ENCODE measurements around the gene LDLRAP1. TPM values are rescaled to one million over a fixed set of nuclear protein-coding genes. Genes with fewer than 3 reads are reported as not detected.
"Not testable (repeated sequence)": the region's sequence is repeated elsewhere in the genome, so short reads cannot be mapped to it uniquely, and the experiment has no call there.

Gene LDLRAP1
- total and polyA plus RNA-seq, 7 donors: 9.1 to 35.8 (median 17.4) TPM

GRCh38 chr1:25583519-25584370 lies 40.3 kb downstream of the LDLRAP1 start:
- no peaks in the 10 kb centered on the region for H3K9me3 ChIP-seq
- H3K27ac ChIP-seq: no peak overlapping the region
- no peaks in the 10 kb centered on the region for H3K27me3 ChIP-seq
- WGBS, 2 donors: 71 to 89% methylated on average over 14 of the region's 14 CpGs
- no peak for DNase-seq
- TF ChIP-seq POLR2AphosphoS5 (IDR thresholded peaks at IDR 0.05) (no peak), EP300 (IDR thresholded peaks at IDR 0.05) (no peak), POLR2A (IDR thresholded peaks at IDR 0.05) (no peak)
- TF ChIP-seq, protein P1, sequence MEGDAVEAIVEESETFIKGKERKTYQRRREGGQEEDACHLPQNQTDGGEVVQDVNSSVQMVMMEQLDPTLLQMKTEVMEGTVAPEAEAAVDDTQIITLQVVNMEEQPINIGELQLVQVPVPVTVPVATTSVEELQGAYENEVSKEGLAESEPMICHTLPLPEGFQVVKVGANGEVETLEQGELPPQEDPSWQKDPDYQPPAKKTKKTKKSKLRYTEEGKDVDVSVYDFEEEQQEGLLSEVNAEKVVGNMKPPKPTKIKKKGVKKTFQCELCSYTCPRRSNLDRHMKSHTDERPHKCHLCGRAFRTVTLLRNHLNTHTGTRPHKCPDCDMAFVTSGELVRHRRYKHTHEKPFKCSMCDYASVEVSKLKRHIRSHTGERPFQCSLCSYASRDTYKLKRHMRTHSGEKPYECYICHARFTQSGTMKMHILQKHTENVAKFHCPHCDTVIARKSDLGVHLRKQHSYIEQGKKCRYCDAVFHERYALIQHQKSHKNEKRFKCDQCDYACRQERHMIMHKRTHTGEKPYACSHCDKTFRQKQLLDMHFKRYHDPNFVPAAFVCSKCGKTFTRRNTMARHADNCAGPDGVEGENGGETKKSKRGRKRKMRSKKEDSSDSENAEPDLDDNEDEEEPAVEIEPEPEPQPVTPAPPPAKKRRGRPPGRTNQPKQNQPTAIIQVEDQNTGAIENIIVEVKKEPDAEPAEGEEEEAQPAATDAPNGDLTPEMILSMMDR (IDR thresholded peaks at IDR 0.05): no peak
- intact Hi-C loops (cut with DNase I): no loop called here
- no peaks in the 10 kb centered on the region for H3K36me3 ChIP-seq
- H3K4me1 ChIP-seq: no peaks in the 10 kb centered on the region
- no peak overlapping the region for H3K4me3 ChIP-seq

DNA sequence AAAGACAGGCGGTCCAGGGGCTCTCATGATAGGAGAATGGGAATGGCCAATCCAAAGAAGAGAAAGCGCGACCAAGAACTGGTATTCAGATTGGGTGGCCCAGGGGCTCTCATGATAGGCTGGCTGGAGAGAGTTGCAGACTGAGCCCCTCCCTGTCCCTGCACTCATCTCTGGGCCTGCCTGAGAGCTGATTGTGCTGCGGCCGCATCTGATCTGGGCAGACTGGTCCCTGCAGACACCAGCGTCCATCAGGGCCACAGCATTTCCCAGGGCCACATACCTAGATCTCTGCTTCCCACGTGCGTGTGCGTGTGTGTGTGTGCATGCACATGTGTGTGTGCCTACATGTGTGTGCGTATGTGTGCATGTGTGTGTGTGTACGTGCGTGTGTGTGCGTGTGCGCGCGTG lies 42.8 kb downstream of the LDLRAP1 start:
- Histone ChIP-seq H3K4me1 (peaks cover 0 to 13% (median 11%) of the 10 kb centered on the region in 4 donors), H3K27me3 (no peaks in the 10 kb centered on the region), H3K9me3 (no peaks in the 10 kb centered on the region), H3K27ac (no peak overlapping the region), H3K36me3 (no peaks in the 10 kb centered on the region), H3K4me3 (no peak overlapping the region)
- DNase-seq: no peak
- intact Hi-C loops (cut with DNase I): no loop called here
- WGBS, 2 donors: 87 to 96% methylated on average over 16 of the region's 16 CpGs
- no peak for TF ChIP-seq EP300 (IDR thresholded peaks at IDR 0.05)
- no peak for TF ChIP-seq POLR2AphosphoS5 (IDR thresholded peaks at IDR 0.05)
- no peak for TF ChIP-seq POLR2A (IDR thresholded peaks at IDR 0.05)

DNA sequence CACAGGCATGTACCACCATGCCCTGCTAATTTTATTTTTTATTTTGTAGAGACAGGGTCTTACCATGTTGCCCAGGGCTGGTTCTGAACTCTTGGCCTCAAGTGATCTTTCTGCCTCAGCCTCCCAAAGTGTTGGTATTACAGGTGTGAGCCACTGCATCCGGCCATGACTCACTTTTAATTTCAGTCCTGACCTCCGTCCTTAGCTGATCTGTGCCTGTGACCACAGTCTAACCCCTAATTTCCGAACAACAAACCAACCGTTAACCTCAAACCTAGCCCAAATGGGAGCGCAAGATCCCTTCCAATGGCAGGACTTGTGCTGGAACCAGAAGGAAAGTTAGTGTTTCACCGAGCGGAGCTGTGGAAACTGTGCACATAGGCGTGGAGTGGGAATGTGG lies 43.9 kb downstream of the LDLRAP1 start:
- H3K27ac ChIP-seq: no peak overlapping the region
- no peaks in the 10 kb centered on the region for H3K9me3 ChIP-seq
- 86 to 87% methylated on average over 8 of the region's 8 CpGs for WGBS, 2 donors
- peaks cover 0 to 13% (median 11%) of the 10 kb centered on the region in 4 donors for H3K4me1 ChIP-seq
- no peaks in the 10 kb centered on the region for H3K36me3 ChIP-seq
- H3K4me3 ChIP-seq: no peak overlapping the region
- intact Hi-C loops (cut with DNase I): no loop called here
- no peak for TF ChIP-seq EP300 (IDR thresholded peaks at IDR 0.05)
- TF ChIP-seq POLR2A (IDR thresholded peaks at IDR 0.05): no peak
- TF ChIP-seq POLR2AphosphoS5 (IDR thresholded peaks at IDR 0.05): no peak
- TF ChIP-seq, protein P1 (IDR thresholded peaks at IDR 0.05): no peak
- DNase-seq: no peak
- H3K27me3 ChIP-seq: no peaks in the 10 kb centered on the region

DNA sequence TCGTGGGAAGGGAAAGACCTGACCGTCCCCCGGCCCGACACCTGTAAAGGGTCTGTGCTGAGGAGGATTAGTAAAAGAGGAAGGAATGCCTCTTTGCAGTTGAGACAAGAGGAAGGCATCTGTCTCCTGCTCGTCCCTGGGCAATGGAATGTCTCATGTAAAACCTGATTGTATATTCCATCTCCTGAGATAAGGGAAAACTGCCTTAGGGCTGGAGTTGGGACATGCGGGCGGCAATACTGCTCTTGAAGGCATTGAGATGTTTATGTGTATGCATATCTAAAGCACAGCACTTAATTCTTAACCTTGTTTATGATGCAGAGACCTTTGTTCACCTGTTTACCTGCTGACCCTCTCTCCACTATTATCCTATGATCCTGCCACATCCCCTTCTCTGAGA lies 44.8 kb downstream of the LDLRAP1 start:
- H3K27ac ChIP-seq; H3K36me3 ChIP-seq; intact Hi-C loops (cut with DNase I); H3K9me3 ChIP-seq; H3K4me3 ChIP-seq; DNase-seq; H3K27me3 ChIP-seq: not testable (repeated sequence)
- WGBS, 2 donors: 63 to 74% methylated on average over 7 of the region's 7 CpGs
- peaks cover 0 to 13% (median 11%) of the 10 kb centered on the region in 4 donors for H3K4me1 ChIP-seq

DNA sequence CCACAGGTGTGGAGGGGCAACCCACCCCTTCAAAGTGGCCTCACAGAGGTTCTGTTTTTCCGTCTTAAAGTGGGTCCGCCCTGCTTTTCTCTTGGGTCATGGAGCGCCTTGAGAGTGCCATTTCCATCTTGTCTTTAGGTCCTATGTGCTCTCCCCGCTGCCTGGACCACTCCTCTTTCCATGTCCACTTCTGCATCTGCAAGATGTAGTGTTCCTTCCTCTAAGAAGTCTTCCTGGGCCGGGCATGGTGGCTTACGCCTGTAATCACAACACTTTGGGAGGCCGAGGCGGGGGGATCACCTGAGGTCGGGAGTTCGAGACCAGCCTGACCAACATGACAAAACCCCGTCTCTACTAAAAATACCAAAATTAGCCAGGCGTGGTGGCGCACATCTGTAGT lies 45.4 kb downstream of the LDLRAP1 start:
- DNase-seq; intact Hi-C loops (cut with DNase I); H3K36me3 ChIP-seq; H3K9me3 ChIP-seq; H3K4me3 ChIP-seq; H3K27me3 ChIP-seq; H3K27ac ChIP-seq: not testable (repeated sequence)
- WGBS, 2 donors: 95% methylated on average over 13 of the region's 13 CpGs
- peaks cover 0 to 13% (median 11%) of the 10 kb centered on the region in 4 donors for H3K4me1 ChIP-seq

GRCh38 chr1:25590096-25590824 lies 46.9 kb downstream of the LDLRAP1 start:
- no peaks in the 10 kb centered on the region for H3K9me3 ChIP-seq
- no peaks in the 10 kb centered on the region for H3K27me3 ChIP-seq
- intact Hi-C loops (cut with DNase I): no loop called here
- WGBS, 2 donors: 81 to 89% methylated on average over 8 of the region's 8 CpGs
- no peak overlapping the region for H3K4me3 ChIP-seq
- H3K36me3 ChIP-seq: no peaks in the 10 kb centered on the region
- no peak for DNase-seq
- peaks cover 0 to 13% (median 11%) of the 10 kb centered on the region in 4 donors for H3K4me1 ChIP-seq
- TF ChIP-seq, protein P1 (IDR thresholded peaks at IDR 0.05): peak in 1 of 4 experiments; percentile 14
- TF ChIP-seq POLR2A (IDR thresholded peaks at IDR 0.05): no peak
- TF ChIP-seq EP300 (IDR thresholded peaks at IDR 0.05): no peak
- peak overlapping the region in 1 of 4 donors; percentile 25 for H3K27ac ChIP-seq

Data from sigmoid colon (tissue), 7 donors.